HG02938 (cell line): ENCODE measurements around the gene TRIM54.
"Not testable (repeated sequence)": the region's sequence is repeated elsewhere in the genome, so short reads cannot be mapped to it uniquely, and the experiment has no call there.

ENCODE experiments used
- ATAC-seq: cut with Tn5 transposase; IDR thresholded peaks from one replicate; pipeline ENCODE4 v1.9.1; 2021; ENCODE audit warnings: mild to moderate bottlenecking, moderate library complexity; ENCODE audit not compliant: unreplicated experiment

The TRIM54 gene

GRCh38 chr2:27309651-27310050 is 27.4 kb downstream of the TRIM54 start:
- no peak for ATAC-seq

GRCh38 chr2:27312152-27312551 is 29.9 kb downstream of the TRIM54 start:
- ATAC-seq, result no peak

GRCh38 chr2:27313882-27314645 is 31.8 kb downstream of the TRIM54 start:
- ATAC-seq, result no peak

GRCh38 chr2:27314709-27315108 is 32.5 kb downstream of the TRIM54 start:
- ATAC-seq, result no peak

- no peak for ATAC-seq
Observed at GRCh38 chr2:27315122-27315521, 32.9 kb downstream of the TRIM54 start.

GRCh38 chr2:27316655-27317412 is 34.6 kb downstream of the TRIM54 start:
- ATAC-seq, result no peak

- ATAC-seq, result not testable (repeated sequence)
Observed at GRCh38 chr2:27319839-27320238, 37.6 kb downstream of the TRIM54 start.

GRCh38 chr2:27320958-27321543 is 38.8 kb downstream of the TRIM54 start:
- ATAC-seq, result no peak

- ATAC-seq, result no peak
Observed at GRCh38 chr2:27322301-27322765, 40.1 kb downstream of the TRIM54 start.

- ATAC-seq, result peak; percentile 85
Observed at GRCh38 chr2:27322766-27323595, 40.8 kb downstream of the TRIM54 start, which contains the start of gene MPV17. Gene MPV17, minus strand, starts transcription at chr2:27323097. Its CDS starts 580 bp downstream, at chr2:27322517.

GRCh38 chr2:27323596-27324285 is 41.5 kb downstream of the TRIM54 start:
- ATAC-seq, result no peak

GRCh38 chr2:27324720-27325119 is 42.5 kb downstream of the TRIM54 start:
- no peak for ATAC-seq

GRCh38 chr2:27335311-27335710 is 53.1 kb downstream of the TRIM54 start:
- no peak for ATAC-seq

GRCh38 chr2:27336173-27336572 is 53.9 kb downstream of the TRIM54 start:
- no peak for ATAC-seq

- no peak for ATAC-seq
Observed at GRCh38 chr2:27347641-27348040, 65.4 kb downstream of the TRIM54 start.

GRCh38 chr2:27350106-27350693 is 68.0 kb downstream of the TRIM54 start:
- ATAC-seq, result no peak

- no peak for ATAC-seq
Observed at GRCh38 chr2:27351802-27352598, 69.8 kb downstream of the TRIM54 start.

- not testable (repeated sequence) for ATAC-seq
Observed at GRCh38 chr2:27353386-27353761, 71.1 kb downstream of the TRIM54 start.
